ENCODE measurements around the gene DMBT1. TPM values are rescaled to one million over a fixed set of nuclear protein-coding genes. Genes with fewer than 3 reads are reported as not detected.
A peak's percentile ranks its signal among the peaks of the same experiment; 100 is the strongest.

DMBT1 gene
- total RNA-seq, 2 experiments from 2014 or later, result not detected

- CTCF ChIA-PET, result no interaction called here
- ATAC-seq (ENCODE audit: poor library complexity), result no peak
- Histone ChIP-seq H3K4me1 (ENCODE audit: insufficient read depth, low read length) (peaks cover 3% of the 10 kb centered on the region), H3K27me3 (ENCODE audit: control insufficient read depth in 1 of 2, insufficient read depth in 2 of 2, low read length in 2 of 2) (no peaks in the 10 kb centered on the region), H3K4me3 (ENCODE audit: low read length) (no peak overlapping the region), H3K36me3 (ENCODE audit: insufficient read depth, low read length) (no peaks in the 10 kb centered on the region), H3K27ac (ENCODE audit: low read depth in 1 of 2, low read length in 2 of 2) (no peak overlapping the region), H3K9me3 (ENCODE audit: control insufficient read depth in 1 of 2, insufficient read depth in 1 of 2, low read length in 2 of 2) (no peaks in the 10 kb centered on the region)
- H3K27ac Mint-ChIP-seq, result no peak overlapping the region
- no peaks in the 10 kb centered on the region for H3K36me3 Mint-ChIP-seq (ENCODE audit: low read depth)
- intact Hi-C loops (cut with DNase I, micrococcal nuclease), result loop anchor here (1.0 to 2.0 kb wide), 2 partner anchors 40 kb away; no protein-coding TSS in a partner anchor
- no peaks in the 10 kb centered on the region for H3K27me3 Mint-ChIP-seq
- no peaks in the 10 kb centered on the region for H3K4me1 Mint-ChIP-seq (ENCODE audit: low read depth)
- POLR2A ChIA-PET, result no interaction called here
- no peak overlapping the region for H3K4me3 Mint-ChIP-seq
- H3K9me3 Mint-ChIP-seq, result no peaks in the 10 kb centered on the region
- DNase-seq, result no peak
- no peak for TF ChIP-seq CTCF (IDR thresholded peaks at IDR 0.05)
Observed at GRCh38 chr10:122524811-122525210, 35.7 kb upstream of the DMBT1 start.

GRCh38 chr10:122525788-122526187 is 34.8 kb upstream of the DMBT1 start:
- intact Hi-C loops (cut with DNase I, micrococcal nuclease), result loop anchor here (1.0 to 2.0 kb wide), 2 partner anchors 39 to 40 kb away; no protein-coding TSS in a partner anchor
- Mint-ChIP-seq H3K4me3 (no peak overlapping the region), H3K4me1 (ENCODE audit: low read depth) (no peaks in the 10 kb centered on the region), H3K36me3 (ENCODE audit: low read depth) (no peaks in the 10 kb centered on the region), H3K27me3 (peaks cover 5% of the 10 kb centered on the region), H3K9me3 (no peaks in the 10 kb centered on the region), H3K27ac (no peak overlapping the region)
- ChIA-PET CTCF (interaction anchor here (1.0 kb wide), 1 partner anchor 40 kb away, joined by 4 read pairs; no protein-coding TSS in a partner anchor), POLR2A (no interaction called here)
- Histone ChIP-seq H3K4me3 (ENCODE audit: low read length) (no peak overlapping the region), H3K9me3 (ENCODE audit: control insufficient read depth in 1 of 2, insufficient read depth in 1 of 2, low read length in 2 of 2) (no peaks in the 10 kb centered on the region), H3K27me3 (ENCODE audit: control insufficient read depth in 1 of 2, insufficient read depth in 2 of 2, low read length in 2 of 2) (no peaks in the 10 kb centered on the region), H3K27ac (ENCODE audit: low read depth in 1 of 2, low read length in 2 of 2) (no peak overlapping the region), H3K36me3 (ENCODE audit: insufficient read depth, low read length) (no peaks in the 10 kb centered on the region), H3K4me1 (ENCODE audit: insufficient read depth, low read length) (peaks cover 3% of the 10 kb centered on the region)
- no peak for ATAC-seq (ENCODE audit: poor library complexity)
- TF ChIP-seq CTCF (IDR thresholded peaks at IDR 0.05), result no peak
- DNase-seq, result peak in 4 of 14 experiments; percentile 23 to 52 (median 50)

GRCh38 chr10:122526892-122527291 is 33.7 kb upstream of the DMBT1 start:
- Mint-ChIP-seq H3K27ac (no peak overlapping the region), H3K4me3 (no peak overlapping the region), H3K36me3 (ENCODE audit: low read depth) (no peaks in the 10 kb centered on the region), H3K9me3 (no peaks in the 10 kb centered on the region), H3K4me1 (ENCODE audit: low read depth) (no peaks in the 10 kb centered on the region), H3K27me3 (peaks cover 13% of the 10 kb centered on the region)
- TF ChIP-seq CTCF (IDR thresholded peaks at IDR 0.05), result no peak
- ChIA-PET POLR2A (no interaction called here), CTCF (no interaction called here)
- Histone ChIP-seq H3K4me3 (ENCODE audit: low read length) (no peak overlapping the region), H3K27ac (ENCODE audit: low read depth in 1 of 2, low read length in 2 of 2) (no peak overlapping the region), H3K36me3 (ENCODE audit: insufficient read depth, low read length) (no peaks in the 10 kb centered on the region), H3K27me3 (ENCODE audit: control insufficient read depth in 1 of 2, insufficient read depth in 2 of 2, low read length in 2 of 2) (no peaks in the 10 kb centered on the region), H3K9me3 (ENCODE audit: control insufficient read depth in 1 of 2, insufficient read depth in 1 of 2, low read length in 2 of 2) (no peaks in the 10 kb centered on the region), H3K4me1 (ENCODE audit: insufficient read depth, low read length) (peaks cover 3% of the 10 kb centered on the region)
- intact Hi-C loops (cut with DNase I, micrococcal nuclease), result no loop called here
- DNase-seq (no peak), ATAC-seq (ENCODE audit: poor library complexity) (no peak)

Data from CD4-positive, alpha-beta T cell (primary cell).